Mucosa of rectum (tissue), 2 donors: ENCODE data around the gene MEPE.

Experiments
- H3K27ac ChIP-seq, 2 donors: one replicate each; pipeline ENCODE4 v1.7.0; 2013; ENCODE audit warnings: inconsistent platforms in 2 of 2, low read depth in 2 of 2, low read length in 2 of 2
- H3K27me3 ChIP-seq, 2 donors: one replicate each; pipeline ENCODE4 v1.7.0; 2013; ENCODE audit warnings: low read length in 2 of 2; ENCODE audit not compliant: control insufficient read depth in 2 of 2, insufficient read depth in 2 of 2
- H3K36me3 ChIP-seq, 2 donors: one replicate each; pipeline ENCODE4 v1.7.0; 2013; ENCODE audit warnings: low read length in 2 of 2; ENCODE audit not compliant: control insufficient read depth in 2 of 2, insufficient read depth in 2 of 2
- H3K4me1 ChIP-seq, 2 donors: one replicate each; pipeline ENCODE4 v1.7.0; 2013; ENCODE audit warnings: low read length in 2 of 2, mild to moderate bottlenecking in 1 of 2; ENCODE audit not compliant: control insufficient read depth in 2 of 2, insufficient read depth in 2 of 2
- H3K4me3 ChIP-seq, 2 donors: one replicate each; pipeline ENCODE4 v1.7.0; 2013; ENCODE audit warnings: low read length in 2 of 2
- H3K9ac ChIP-seq, 2 donors: one replicate each; pipeline ENCODE4 v1.7.0; 2013; ENCODE audit warnings: low read length in 2 of 2, low read depth in 1 of 2, mild to moderate bottlenecking in 1 of 2
- H3K9me3 ChIP-seq, 2 donors: one replicate each; pipeline ENCODE4 v1.7.0; 2013; ENCODE audit warnings: low read length in 2 of 2; ENCODE audit not compliant: control insufficient read depth in 2 of 2
- donor health status: healthy.
- donor health status: Normal muscosa, but diverticular disease.

MEPE gene

GRCh38 chr4:87853108-87853507, 20.3 kb downstream of the MEPE start:
- Histone ChIP-seq H3K4me3 (no peak overlapping the region), H3K27me3 (no peaks in the 10 kb centered on the region), H3K9ac (no peak overlapping the region), H3K36me3 (no peaks in the 10 kb centered on the region), H3K4me1 (no peaks in the 10 kb centered on the region), H3K9me3 (no peaks in the 10 kb centered on the region), H3K27ac (no peak overlapping the region)

GRCh38 chr4:87853891-87854290, 21.1 kb downstream of the MEPE start:
- H3K27ac ChIP-seq, result no peak overlapping the region

GRCh38 chr4:87855559-87855958, 22.8 kb downstream of the MEPE start:
- Histone ChIP-seq H3K9me3 (no peaks in the 10 kb centered on the region), H3K36me3 (no peaks in the 10 kb centered on the region), H3K4me1 (no peaks in the 10 kb centered on the region), H3K9ac (no peak overlapping the region), H3K4me3 (no peak overlapping the region), H3K27ac (no peak overlapping the region), H3K27me3 (no peaks in the 10 kb centered on the region)

More at GRCh38 chr4:87853891-87854290, 21.1 kb downstream of the MEPE start:
- Histone ChIP-seq H3K9me3 (no peaks in the 10 kb centered on the region), H3K4me3 (no peak overlapping the region), H3K27me3 (no peaks in the 10 kb centered on the region), H3K9ac (no peak overlapping the region), H3K36me3 (no peaks in the 10 kb centered on the region), H3K4me1 (no peaks in the 10 kb centered on the region)

GRCh38 chr4:87856816-87857215, 24.0 kb downstream of the MEPE start:
- Histone ChIP-seq H3K27me3 (no peaks in the 10 kb centered on the region), H3K36me3 (no peaks in the 10 kb centered on the region), H3K9ac (no peak overlapping the region), H3K4me1 (no peaks in the 10 kb centered on the region), H3K4me3 (no peak overlapping the region), H3K9me3 (no peaks in the 10 kb centered on the region), H3K27ac (no peak overlapping the region)

GRCh38 chr4:87857789-87858188, 25.0 kb downstream of the MEPE start:
- H3K9ac ChIP-seq, result no peak overlapping the region
- no peaks in the 10 kb centered on the region for H3K27me3 ChIP-seq
- no peaks in the 10 kb centered on the region for H3K4me1 ChIP-seq
- H3K36me3 ChIP-seq, result no peaks in the 10 kb centered on the region
- H3K4me3 ChIP-seq, result no peak overlapping the region
- H3K9me3 ChIP-seq, result no peaks in the 10 kb centered on the region
- no peak overlapping the region for H3K27ac ChIP-seq

- H3K27ac ChIP-seq, result no peak overlapping the region
- peaks cover 0 to 5% of the 10 kb centered on the region in 2 donors for H3K4me1 ChIP-seq
- no peaks in the 10 kb centered on the region for H3K27me3 ChIP-seq
- H3K9ac ChIP-seq, result no peak overlapping the region
- H3K4me3 ChIP-seq, result no peak overlapping the region
- H3K9me3 ChIP-seq, result no peaks in the 10 kb centered on the region
- H3K36me3 ChIP-seq, result no peaks in the 10 kb centered on the region
Observed at GRCh38 chr4:87862236-87862635, 29.5 kb downstream of the MEPE start.

GRCh38 chr4:87863486-87863885, 30.7 kb downstream of the MEPE start:
- peaks cover 0 to 5% of the 10 kb centered on the region in 2 donors for H3K4me1 ChIP-seq
- H3K9me3 ChIP-seq, result no peaks in the 10 kb centered on the region
- no peaks in the 10 kb centered on the region for H3K36me3 ChIP-seq
- no peaks in the 10 kb centered on the region for H3K27me3 ChIP-seq
- H3K9ac ChIP-seq, result no peak overlapping the region
- no peak overlapping the region for H3K27ac ChIP-seq
- H3K4me3 ChIP-seq, result no peak overlapping the region

- Histone ChIP-seq H3K27ac (no peak overlapping the region), H3K4me3 (no peak overlapping the region), H3K9ac (no peak overlapping the region), H3K27me3 (no peaks in the 10 kb centered on the region), H3K9me3 (no peaks in the 10 kb centered on the region), H3K4me1 (peaks cover 3 to 5% of the 10 kb centered on the region in 2 donors), H3K36me3 (no peaks in the 10 kb centered on the region)
Observed at GRCh38 chr4:87864321-87864720, 31.6 kb downstream of the MEPE start.

GRCh38 chr4:87865288-87865687, 32.5 kb downstream of the MEPE start:
- no peak overlapping the region for H3K27ac ChIP-seq
- no peak overlapping the region for H3K9ac ChIP-seq
- H3K36me3 ChIP-seq, result no peaks in the 10 kb centered on the region
- H3K4me3 ChIP-seq, result no peak overlapping the region
- H3K27me3 ChIP-seq, result no peaks in the 10 kb centered on the region
- peaks cover 3 to 5% of the 10 kb centered on the region in 2 donors for H3K4me1 ChIP-seq
- no peaks in the 10 kb centered on the region for H3K9me3 ChIP-seq

GRCh38 chr4:87865960-87866598, 33.3 kb downstream of the MEPE start:
- no peak overlapping the region for H3K4me3 ChIP-seq
- H3K9ac ChIP-seq, result no peak overlapping the region
- H3K27ac ChIP-seq, result no peak overlapping the region

More at GRCh38 chr4:87865960-87866598, 33.3 kb downstream of the MEPE start:
- no peaks in the 10 kb centered on the region for H3K36me3 ChIP-seq
- no peaks in the 10 kb centered on the region for H3K27me3 ChIP-seq
- H3K9me3 ChIP-seq, result no peaks in the 10 kb centered on the region
- H3K4me1 ChIP-seq, result peaks cover 3 to 5% of the 10 kb centered on the region in 2 donors
